Thyroid gland (tissue), 4 donors: ENCODE measurements around the gene ZNF423.

Experiments used
- CTCF ChIP-seq, 6 experiments: fragments of 200-600 bp in 3 of 6; fragments of 450-650 bp in 3 of 6; sonication (generic) in 3 of 6; IDR thresholded peaks; one replicate each; pipeline ENCODE4 v1.5.1; 2016 to 2019; ENCODE audit warnings: antibody characterized with exemption in 6 of 6, mild to moderate bottlenecking in 2 of 6, inconsistent platforms in 1 of 6, moderate library complexity in 1 of 6
- POLR2A ChIP-seq, 2 donors: fragments of 450-650 bp; IDR thresholded peaks; one replicate each; pipeline ENCODE4 v1.6.1; 2017; ENCODE audit warnings: antibody characterized with exemption in 2 of 2, mild to moderate bottlenecking in 2 of 2, moderate library complexity in 1 of 2

GRCh38 chr16:49649013-49649765 is 206.7 kb downstream of the ZNF423 start:
- TF ChIP-seq CTCF (IDR thresholded peaks at IDR 0.05): no peak
- TF ChIP-seq POLR2A (IDR thresholded peaks at IDR 0.05): no peak
